Measurements from ENCODE around the gene STARD10. TPM values are rescaled to one million over a fixed set of nuclear protein-coding genes. Genes with fewer than 3 reads are reported as not detected.

The STARD10 gene
- total and polyA plus RNA-seq, 8 donors: 99.5 to 366 (median 164) TPM

DNA sequence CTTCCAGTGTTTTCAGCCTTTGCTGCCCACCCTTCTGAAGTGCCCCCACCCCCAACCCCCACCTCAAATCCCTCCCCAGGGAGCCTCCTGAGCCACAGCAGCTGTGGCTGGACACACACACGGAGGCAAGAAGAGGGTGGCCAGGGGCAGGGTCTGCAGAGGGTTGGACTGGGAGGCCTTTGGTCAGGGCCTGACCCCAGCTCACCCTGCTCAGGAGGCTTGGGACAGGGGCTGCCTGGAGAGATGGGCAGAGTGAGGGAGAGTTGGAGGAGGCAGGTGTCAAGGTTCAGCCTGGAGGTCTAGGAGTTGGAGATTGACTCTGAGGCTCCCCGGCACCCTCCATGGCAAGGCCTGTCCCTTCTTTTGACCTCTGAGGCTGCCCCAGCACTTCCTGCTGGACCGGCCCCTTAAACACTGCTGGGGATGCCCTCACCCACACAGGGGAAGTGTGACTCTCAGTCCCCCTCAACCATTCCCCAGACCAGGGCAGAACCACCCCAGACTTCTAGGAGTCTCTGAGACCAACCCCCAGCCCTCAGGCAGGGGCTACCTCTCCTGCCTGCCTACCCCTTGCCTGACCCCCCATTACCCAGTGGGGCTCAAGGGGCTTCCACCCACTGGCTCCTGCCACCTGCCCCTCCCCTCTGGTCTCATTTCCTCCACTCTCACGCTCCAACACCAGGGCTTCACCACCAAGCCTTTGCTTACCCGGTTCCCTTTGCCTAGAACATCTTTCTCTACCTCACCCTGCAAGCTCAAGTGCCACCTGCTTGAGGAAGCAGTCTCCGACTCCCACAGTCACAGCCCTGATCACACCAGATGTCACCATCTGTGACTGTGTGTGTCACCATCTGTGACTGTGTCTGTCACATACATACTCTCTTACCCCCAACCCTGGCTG, 50.3 kb downstream of the STARD10 start:
- intact Hi-C loops (cut with DNase I): no loop called here
- 89 to 95% methylated on average over 6 of the region's 6 CpGs for WGBS, 2 donors
- Histone ChIP-seq H3K4me1 (no peaks in the 10 kb centered on the region), H3K27me3 (no peaks in the 10 kb centered on the region), H3K27ac (no peak overlapping the region), H3K36me3 (no peaks in the 10 kb centered on the region), H3K4me3 (no peak overlapping the region), H3K9me3 (no peaks in the 10 kb centered on the region)
- TF ChIP-seq, protein P1, sequence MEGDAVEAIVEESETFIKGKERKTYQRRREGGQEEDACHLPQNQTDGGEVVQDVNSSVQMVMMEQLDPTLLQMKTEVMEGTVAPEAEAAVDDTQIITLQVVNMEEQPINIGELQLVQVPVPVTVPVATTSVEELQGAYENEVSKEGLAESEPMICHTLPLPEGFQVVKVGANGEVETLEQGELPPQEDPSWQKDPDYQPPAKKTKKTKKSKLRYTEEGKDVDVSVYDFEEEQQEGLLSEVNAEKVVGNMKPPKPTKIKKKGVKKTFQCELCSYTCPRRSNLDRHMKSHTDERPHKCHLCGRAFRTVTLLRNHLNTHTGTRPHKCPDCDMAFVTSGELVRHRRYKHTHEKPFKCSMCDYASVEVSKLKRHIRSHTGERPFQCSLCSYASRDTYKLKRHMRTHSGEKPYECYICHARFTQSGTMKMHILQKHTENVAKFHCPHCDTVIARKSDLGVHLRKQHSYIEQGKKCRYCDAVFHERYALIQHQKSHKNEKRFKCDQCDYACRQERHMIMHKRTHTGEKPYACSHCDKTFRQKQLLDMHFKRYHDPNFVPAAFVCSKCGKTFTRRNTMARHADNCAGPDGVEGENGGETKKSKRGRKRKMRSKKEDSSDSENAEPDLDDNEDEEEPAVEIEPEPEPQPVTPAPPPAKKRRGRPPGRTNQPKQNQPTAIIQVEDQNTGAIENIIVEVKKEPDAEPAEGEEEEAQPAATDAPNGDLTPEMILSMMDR (IDR thresholded peaks at IDR 0.05): no peak
- DNase-seq (peak in 3 of 6 donors; percentile 14 to 51 (median 38)), FAIRE-seq (no peak), ATAC-seq (peak in 2 of 4 donors; percentile 7 to 26)

DNA sequence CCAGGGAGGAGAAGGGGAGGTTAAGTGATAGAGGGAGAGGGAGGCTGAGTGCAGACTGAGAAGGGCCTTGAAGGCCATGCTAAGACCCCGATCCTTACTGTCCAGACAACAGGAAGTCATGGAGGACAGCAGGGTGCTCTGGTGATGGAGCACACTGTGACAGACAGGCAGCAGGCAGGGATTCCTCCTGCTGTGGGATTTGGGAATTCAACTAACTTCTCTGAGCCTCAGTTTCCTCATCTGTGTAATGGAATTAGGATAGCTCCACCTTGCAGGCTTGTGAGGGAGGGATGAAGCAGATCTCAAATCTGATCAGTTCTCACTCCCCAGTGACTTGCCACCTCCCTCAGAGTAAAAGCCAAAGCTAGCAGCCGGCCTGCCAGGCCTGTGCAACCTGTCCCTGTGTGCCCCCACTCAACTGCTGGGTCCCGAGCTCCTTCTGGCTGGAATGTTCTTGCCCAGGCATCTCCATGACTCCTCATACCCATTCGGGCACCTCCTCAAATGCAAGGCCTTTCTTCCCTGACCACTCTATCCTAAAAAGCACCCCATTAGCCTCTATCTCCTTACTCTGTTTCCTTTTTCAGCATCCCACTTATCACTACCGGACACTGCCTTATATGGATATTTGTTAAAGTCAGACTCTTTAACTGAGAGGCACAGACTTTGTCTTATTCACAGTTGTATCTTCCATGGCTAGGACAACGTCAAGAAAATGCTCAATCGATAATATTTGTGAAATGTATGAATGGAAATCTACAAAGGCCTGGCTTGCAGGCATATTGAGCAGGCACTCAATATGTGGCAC, 51.1 kb downstream of the STARD10 start:
- ATAC-seq: no peak
- intact Hi-C loops (cut with DNase I): no loop called here
- Histone ChIP-seq H3K4me1 (no peaks in the 10 kb centered on the region), H3K36me3 (no peaks in the 10 kb centered on the region), H3K4me3 (no peak overlapping the region), H3K27ac (no peak overlapping the region), H3K27me3 (no peaks in the 10 kb centered on the region), H3K9me3 (no peaks in the 10 kb centered on the region)
- TF ChIP-seq, protein P1 (IDR thresholded peaks at IDR 0.05): no peak
- WGBS, 2 donors: 86 to 87% methylated on average over 7 of the region's 7 CpGs
- DNase-seq: peak in 1 of 6 donors; percentile 35
- no peak for FAIRE-seq

DNA sequence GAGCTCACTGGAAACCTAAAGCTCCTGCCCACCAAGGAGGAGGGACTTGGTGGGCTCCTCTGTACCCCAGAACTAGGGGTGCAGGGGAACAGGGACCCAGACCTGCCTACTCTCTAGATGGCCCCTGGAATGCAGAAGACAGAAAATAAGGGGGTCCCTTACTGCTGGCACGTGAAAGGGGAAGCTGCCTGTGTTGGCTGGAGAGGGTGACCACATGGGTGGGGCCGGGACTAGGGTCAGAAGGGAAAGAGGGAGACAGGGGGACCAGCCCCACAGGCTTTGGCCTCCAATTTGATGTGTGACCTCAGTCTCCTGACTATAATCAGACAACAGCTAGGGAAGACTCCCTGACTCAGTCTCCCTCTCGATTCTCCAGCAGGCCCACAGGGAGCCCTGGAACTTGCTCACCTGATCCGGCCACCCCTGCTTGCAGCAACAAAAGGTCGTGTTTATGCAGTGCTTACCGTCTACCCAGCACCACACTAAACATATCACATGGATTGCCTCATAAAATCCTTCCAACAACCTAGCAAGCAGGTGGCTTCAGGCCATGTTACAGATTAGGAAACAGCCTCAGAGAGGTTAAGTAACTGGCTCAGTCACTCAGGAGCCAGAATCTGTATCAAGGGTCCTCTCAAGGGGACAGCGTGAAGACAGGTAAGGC, 51.9 kb downstream of the STARD10 start:
- ATAC-seq (peak in 1 of 4 donors; percentile 16), FAIRE-seq (no peak), DNase-seq (peak in 2 of 6 donors; percentile 31 to 48)
- TF ChIP-seq, protein P1 (IDR thresholded peaks at IDR 0.05): no peak
- WGBS, 2 donors: 68 to 75% methylated on average over 7 of the region's 7 CpGs
- Histone ChIP-seq H3K4me1 (no peaks in the 10 kb centered on the region), H3K36me3 (no peaks in the 10 kb centered on the region), H3K27ac (no peak overlapping the region), H3K4me3 (no peak overlapping the region), H3K9me3 (no peaks in the 10 kb centered on the region), H3K27me3 (no peaks in the 10 kb centered on the region)
- intact Hi-C loops (cut with DNase I): no loop called here

DNA sequence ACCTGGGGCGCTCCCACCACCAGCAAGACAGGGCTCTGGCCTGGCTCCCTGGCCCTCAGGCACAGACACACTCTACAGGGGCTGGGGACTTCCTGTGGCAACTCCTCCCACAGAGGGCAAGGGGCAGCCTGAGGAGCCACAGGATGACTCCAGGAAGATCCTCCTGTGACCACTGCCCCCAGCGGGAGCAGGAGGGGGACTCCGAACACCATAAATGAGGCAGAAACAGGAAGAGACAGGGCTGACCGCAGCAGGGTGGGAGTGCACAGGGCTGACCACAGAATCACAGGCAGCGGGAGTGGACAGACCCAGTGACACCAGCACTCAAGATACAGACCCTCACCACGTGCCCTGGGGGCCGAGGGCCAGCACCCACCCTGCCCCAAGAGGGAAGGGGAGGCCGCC, 52.4 kb downstream of the STARD10 start:
- H3K27me3 ChIP-seq: no peaks in the 10 kb centered on the region
- peak in 2 of 4 donors; percentile 5 to 55 for ATAC-seq
- DNase-seq: peak in 3 of 6 donors; percentile 18 to 43 (median 41)
- H3K4me1 ChIP-seq: no peaks in the 10 kb centered on the region
- no peak for FAIRE-seq
- H3K27ac ChIP-seq: no peak overlapping the region
- intact Hi-C loops (cut with DNase I): no loop called here
- no peaks in the 10 kb centered on the region for H3K9me3 ChIP-seq
- H3K36me3 ChIP-seq: no peaks in the 10 kb centered on the region
- H3K4me3 ChIP-seq: no peak overlapping the region
- TF ChIP-seq, protein P1 (IDR thresholded peaks at IDR 0.05): no peak
- 84 to 86% methylated on average over 8 of the region's 8 CpGs for WGBS, 2 donors

All from pancreas (tissue), 10 donors.